Measurements from ENCODE around the gene PACSIN1. TPM values are rescaled to one million over a fixed set of nuclear protein-coding genes. Genes with fewer than 3 reads are reported as not detected.
A peak's percentile ranks its signal among the peaks of the same experiment; 100 is the strongest.

The PACSIN1 gene
- total RNA-seq, 1 experiment from 2014 or later, result 5.0 TPM

- RAD21 ChIA-PET (ENCODE audit: low non-redundant PET in 1 of 2, low total read pairs in 2 of 2, uncharacterized antibody in 2 of 2, unreplicated experiment in 2 of 2), result no interaction called here
- TF ChIP-seq ELF1 (IDR thresholded peaks at IDR 0.05; ENCODE audit: borderline replicate concordance, low read depth) (no peak), EZH2 (IDR thresholded peaks at IDR 0.05) (no peak), RAD21 (IDR thresholded peaks at IDR 0.05; ENCODE audit: low read depth) (0 out of 2 replicates have a peak, but pooled peaks have one; percentile 12), SRF (IDR thresholded peaks at IDR 0.05; ENCODE audit: low read depth) (no peak)
- TF ChIP-seq, protein P1, sequence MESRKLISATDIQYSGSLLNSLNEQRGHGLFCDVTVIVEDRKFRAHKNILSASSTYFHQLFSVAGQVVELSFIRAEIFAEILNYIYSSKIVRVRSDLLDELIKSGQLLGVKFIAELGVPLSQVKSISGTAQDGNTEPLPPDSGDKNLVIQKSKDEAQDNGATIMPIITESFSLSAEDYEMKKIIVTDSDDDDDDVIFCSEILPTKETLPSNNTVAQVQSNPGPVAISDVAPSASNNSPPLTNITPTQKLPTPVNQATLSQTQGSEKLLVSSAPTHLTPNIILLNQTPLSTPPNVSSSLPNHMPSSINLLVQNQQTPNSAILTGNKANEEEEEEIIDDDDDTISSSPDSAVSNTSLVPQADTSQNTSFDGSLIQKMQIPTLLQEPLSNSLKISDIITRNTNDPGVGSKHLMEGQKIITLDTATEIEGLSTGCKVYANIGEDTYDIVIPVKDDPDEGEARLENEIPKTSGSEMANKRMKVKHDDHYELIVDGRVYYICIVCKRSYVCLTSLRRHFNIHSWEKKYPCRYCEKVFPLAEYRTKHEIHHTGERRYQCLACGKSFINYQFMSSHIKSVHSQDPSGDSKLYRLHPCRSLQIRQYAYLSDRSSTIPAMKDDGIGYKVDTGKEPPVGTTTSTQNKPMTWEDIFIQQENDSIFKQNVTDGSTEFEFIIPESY (IDR thresholded peaks at IDR 0.05; ENCODE audit: extremely low read depth, insufficient replicate concordance, low read length), result no peak
- POLR2A ChIA-PET, result no interaction called here
- no peak overlapping the region for H3K27ac ChIP-seq (ENCODE audit: low read depth, low read length)
- CTCF ChIA-PET, result no interaction called here
- H3K79me2 ChIP-seq (ENCODE audit: insufficient read depth, low read length), result no peaks in the 10 kb centered on the region
- no peak for ATAC-seq
- H3K4me2 ChIP-seq (ENCODE audit: low read length), result no peak overlapping the region
- no peaks in the 10 kb centered on the region for H4K20me1 ChIP-seq (ENCODE audit: insufficient read depth)
- BruUV-seq (replicated peaks), result no TSS peak
- no peak overlapping the region for H3K9ac ChIP-seq (ENCODE audit: low read length)
- no peak overlapping the region for H2AFZ ChIP-seq (ENCODE audit: low read depth, low read length, poor library complexity, severe bottlenecking)
- DNase-seq (ENCODE audit: low read depth, low spot score), result no peak
- no peaks in the 10 kb centered on the region for H3K27me3 ChIP-seq (ENCODE audit: insufficient read depth, low read length)
- no peaks in the 10 kb centered on the region for H3K9me2 ChIP-seq (ENCODE audit: insufficient read depth)
- H3K4me3 ChIP-seq (replicated peaks in 1 of 2; ENCODE audit: low read depth in 1 of 2, low read length in 2 of 2), result no peak overlapping the region
- H3K36me3 ChIP-seq (ENCODE audit: control insufficient read depth in 1 of 2, insufficient read depth in 2 of 2, low read length in 2 of 2), result no peaks in the 10 kb centered on the region
- no peaks in the 10 kb centered on the region for H3K9me3 ChIP-seq (ENCODE audit: control insufficient read depth in 1 of 2, insufficient read depth in 1 of 2, low read depth in 1 of 2, low read length in 2 of 2)
- intact Hi-C loops (cut with micrococcal nuclease), result no loop called here
- peaks cover 0 to 16% of the 10 kb centered on the region in 2 experiments; a peak in 1 of 4 replicates for H3K4me1 ChIP-seq (ENCODE audit: control insufficient read depth in 1 of 2, insufficient read depth in 2 of 2, low read length in 2 of 2)
Observed at GRCh38 chr6:34455831-34456230, 10.0 kb upstream of the PACSIN1 start.

- ATAC-seq (no peak), DNase-seq (ENCODE audit: low read depth, low spot score) (no peak)
- H3K4me1 ChIP-seq (ENCODE audit: control insufficient read depth in 1 of 2, insufficient read depth in 2 of 2, low read length in 2 of 2), result peaks cover 4 to 27% of the 10 kb centered on the region in 2 experiments
- H2AFZ ChIP-seq (ENCODE audit: low read depth, low read length, poor library complexity, severe bottlenecking), result no peak overlapping the region
- CTCF ChIA-PET, result interaction anchor here (4.9 kb wide), 1 partner anchor 152 kb away, joined by 105 read pairs; no protein-coding TSS in a partner anchor
- no peak overlapping the region for H3K4me3 ChIP-seq (replicated peaks in 1 of 2; ENCODE audit: low read depth in 1 of 2, low read length in 2 of 2)
- POLR2A ChIA-PET, result no interaction called here
- H3K9ac ChIP-seq (ENCODE audit: low read length), result no peak overlapping the region
- no TSS peak for BruUV-seq (replicated peaks)
- H3K4me2 ChIP-seq (ENCODE audit: low read length), result no peak overlapping the region
- H3K9me2 ChIP-seq (ENCODE audit: insufficient read depth), result no peaks in the 10 kb centered on the region
- RAD21 ChIA-PET (ENCODE audit: low non-redundant PET in 1 of 2, low total read pairs in 2 of 2, uncharacterized antibody in 2 of 2, unreplicated experiment in 2 of 2), result no interaction called here
- H3K27me3 ChIP-seq (ENCODE audit: insufficient read depth, low read length), result no peaks in the 10 kb centered on the region
- intact Hi-C loops (cut with micrococcal nuclease), result no loop called here
- H3K79me2 ChIP-seq (ENCODE audit: insufficient read depth, low read length), result no peaks in the 10 kb centered on the region
- H3K27ac ChIP-seq (ENCODE audit: low read depth, low read length), result no peak overlapping the region
- no peaks in the 10 kb centered on the region for H3K36me3 ChIP-seq (ENCODE audit: control insufficient read depth in 1 of 2, insufficient read depth in 2 of 2, low read length in 2 of 2)
- H3K9me3 ChIP-seq (ENCODE audit: control insufficient read depth in 1 of 2, insufficient read depth in 1 of 2, low read depth in 1 of 2, low read length in 2 of 2), result no peaks in the 10 kb centered on the region
- no peaks in the 10 kb centered on the region for H4K20me1 ChIP-seq (ENCODE audit: insufficient read depth)
- TF ChIP-seq TCF7L2 (IDR thresholded peaks at IDR 0.05; ENCODE audit: borderline replicate concordance, extremely low read depth, insufficient read depth, insufficient read length) (no peak), RAD21 (IDR thresholded peaks at IDR 0.05; ENCODE audit: low read depth) (no peak), POLR2A (IDR thresholded peaks at IDR 0.05; ENCODE audit: borderline replicate concordance, extremely low read depth, insufficient read depth, insufficient read length) (no peak), EZH2 (IDR thresholded peaks at IDR 0.05) (no peak), SIN3A (IDR thresholded peaks at IDR 0.05; ENCODE audit: low read depth) (no peak), ATF3 (IDR thresholded peaks at IDR 0.05) (no peak), CBX3 (IDR thresholded peaks at IDR 0.05; ENCODE audit: low read depth) (no peak), REST (IDR thresholded peaks at IDR 0.05; ENCODE audit: low read depth) (no peak), YY1 (IDR thresholded peaks at IDR 0.05; ENCODE audit: extremely low read depth, insufficient replicate concordance, low read depth, low read length) (no peak), EGR1 (IDR thresholded peaks at IDR 0.05; ENCODE audit: low read depth) (no peak), ELF1 (IDR thresholded peaks at IDR 0.05; ENCODE audit: borderline replicate concordance, low read depth) (no peak)
Observed at GRCh38 chr6:34457382-34457741, 8.5 kb upstream of the PACSIN1 start.
